ENCODE measurements around the gene RELN.

Gene RELN

GRCh38 chr7:103879411-103879810 lies 110.0 kb downstream of the RELN start:
- no peak for TF ChIP-seq ZNF274 (IDR thresholded peaks at IDR 0.05; ENCODE audit: low read depth, low read length)

DNA sequence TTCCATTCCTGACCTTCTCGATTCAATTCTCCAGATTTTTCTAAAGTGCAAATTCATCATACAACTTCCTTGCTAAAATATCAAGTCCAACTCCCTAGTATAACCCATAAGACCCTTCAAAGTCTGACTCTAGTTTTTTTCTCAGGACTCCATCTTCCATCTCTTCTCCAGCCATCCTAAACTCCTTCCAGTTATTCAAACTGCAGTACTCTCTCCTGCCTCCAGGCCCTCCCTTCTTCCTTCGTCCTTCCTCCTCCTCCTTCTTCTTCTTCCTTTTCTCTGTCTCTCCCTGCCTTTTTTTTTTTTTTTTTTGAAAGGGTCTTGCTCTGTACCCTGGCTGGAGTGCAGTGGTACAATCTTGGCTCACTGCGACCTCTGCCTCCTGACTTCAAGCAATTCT lies 111.9 kb downstream of the RELN start:
- TF ChIP-seq ZNF274 (IDR thresholded peaks at IDR 0.05; ENCODE audit: low read depth, low read length), result no peak
- H3K4me3 ChIP-seq (ENCODE audit: low read length), result no peak overlapping the region

More at GRCh38 chr7:103879411-103879810, 110.0 kb downstream of the RELN start:
- H3K4me3 ChIP-seq (ENCODE audit: low read length), result no peak overlapping the region

DNA sequence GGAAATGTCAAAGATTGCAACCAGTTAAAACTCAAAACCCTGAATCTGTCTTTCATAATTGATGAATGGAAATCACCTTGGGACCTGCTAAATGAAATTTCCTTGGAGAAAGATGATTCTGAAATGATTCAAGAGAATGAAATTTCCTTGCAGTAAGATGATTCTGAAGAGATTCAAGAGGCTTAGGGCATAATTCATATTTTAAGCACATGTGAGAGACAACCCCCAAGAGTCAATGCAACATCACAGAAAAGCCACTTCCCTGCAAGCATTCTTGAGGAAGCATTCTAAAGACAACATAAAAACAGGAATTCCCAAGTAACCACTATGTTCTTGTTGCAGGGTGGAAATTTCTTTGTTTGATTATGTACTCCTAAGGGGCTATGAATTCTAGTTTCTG lies 113.7 kb downstream of the RELN start:
- no peak overlapping the region for H3K4me3 ChIP-seq (ENCODE audit: low read length)
- TF ChIP-seq ZNF274 (IDR thresholded peaks at IDR 0.05; ENCODE audit: low read depth, low read length), result no peak

DNA sequence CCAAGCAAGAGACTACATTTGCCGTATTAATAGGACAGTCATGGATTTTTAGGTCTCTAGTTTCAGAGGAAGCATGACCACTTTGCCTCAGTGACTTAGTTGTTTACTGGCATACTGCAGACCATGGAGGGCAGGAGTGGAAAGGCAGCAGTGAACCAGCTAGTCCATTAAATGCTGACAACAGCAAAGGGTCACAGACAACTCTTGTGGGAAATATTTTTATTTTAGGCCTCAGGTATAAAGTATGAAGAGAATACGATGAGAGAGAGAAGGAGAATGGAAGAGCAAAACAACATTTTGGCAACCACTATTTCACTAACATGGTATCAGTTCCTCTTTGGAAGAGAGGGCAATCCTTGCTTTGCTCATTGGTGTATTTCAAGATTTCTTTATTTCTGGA lies 118.0 kb downstream of the RELN start:
- TF ChIP-seq ZNF274 (IDR thresholded peaks at IDR 0.05; ENCODE audit: low read depth, low read length), result no peak
- H3K4me3 ChIP-seq (ENCODE audit: low read length), result no peak overlapping the region

- TF ChIP-seq ZNF274 (IDR thresholded peaks at IDR 0.05; ENCODE audit: low read depth, low read length), result no peak
Measured at GRCh38 chr7:103870664-103871063, 118.8 kb downstream of the RELN start.

GRCh38 chr7:103867874-103868273 lies 121.6 kb downstream of the RELN start:
- no peak overlapping the region for H3K4me3 ChIP-seq (ENCODE audit: low read length)
- no peak for TF ChIP-seq ZNF274 (IDR thresholded peaks at IDR 0.05; ENCODE audit: low read depth, low read length)

More at GRCh38 chr7:103870664-103871063, 118.8 kb downstream of the RELN start:
- no peak overlapping the region for H3K4me3 ChIP-seq (ENCODE audit: low read length)

GRCh38 chr7:103866919-103867318 lies 122.5 kb downstream of the RELN start:
- H3K4me3 ChIP-seq (ENCODE audit: low read length), result no peak overlapping the region
- no peak for TF ChIP-seq ZNF274 (IDR thresholded peaks at IDR 0.05; ENCODE audit: low read depth, low read length)

GRCh38 chr7:103865442-103865841 lies 124.0 kb downstream of the RELN start:
- H3K4me3 ChIP-seq (ENCODE audit: low read length), result no peak overlapping the region
- TF ChIP-seq ZNF274 (IDR thresholded peaks at IDR 0.05; ENCODE audit: low read depth, low read length), result no peak

DNA sequence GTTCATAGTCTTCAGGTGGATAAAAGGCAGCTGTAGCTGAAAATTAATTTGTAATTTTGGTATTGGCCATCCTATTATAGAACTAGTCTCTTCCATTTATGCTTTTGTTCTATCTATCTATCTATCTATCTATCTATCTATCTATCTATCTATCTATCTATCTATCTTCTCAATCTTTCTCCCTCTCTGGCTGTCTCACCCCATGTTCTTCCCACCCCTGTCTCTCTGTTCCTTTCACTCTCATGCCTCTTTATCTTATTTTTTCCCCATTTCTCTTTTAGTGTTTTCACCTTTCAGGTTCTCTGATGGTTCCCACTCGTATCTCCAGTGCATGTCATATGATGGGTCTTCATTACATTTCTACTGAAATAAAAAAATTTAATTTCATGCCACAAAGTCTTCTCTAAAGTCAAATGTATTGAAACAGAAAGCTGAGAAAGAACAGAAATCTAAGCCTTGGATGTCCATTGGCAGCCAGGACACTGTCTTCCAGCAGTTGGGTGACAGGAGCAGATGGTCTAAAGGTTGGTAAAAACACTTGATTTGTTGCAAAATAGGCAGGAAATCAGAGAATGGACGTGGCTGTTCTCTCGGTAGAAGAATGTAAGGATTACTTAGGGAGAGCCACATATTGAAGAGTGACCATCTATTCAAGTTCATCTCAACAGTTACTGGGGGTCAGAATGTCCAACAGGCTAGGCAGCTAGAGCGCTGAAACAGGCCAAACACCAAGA lies 127.0 kb downstream of the RELN start:
- H3K4me3 ChIP-seq (ENCODE audit: low read length), result no peak overlapping the region
- no peak for TF ChIP-seq ZNF274 (IDR thresholded peaks at IDR 0.05; ENCODE audit: low read depth, low read length)

GRCh38 chr7:103859709-103860108 lies 129.7 kb downstream of the RELN start:
- TF ChIP-seq ZNF274 (IDR thresholded peaks at IDR 0.05; ENCODE audit: low read depth, low read length), result no peak
- H3K4me3 ChIP-seq (ENCODE audit: low read length), result no peak overlapping the region

DNA sequence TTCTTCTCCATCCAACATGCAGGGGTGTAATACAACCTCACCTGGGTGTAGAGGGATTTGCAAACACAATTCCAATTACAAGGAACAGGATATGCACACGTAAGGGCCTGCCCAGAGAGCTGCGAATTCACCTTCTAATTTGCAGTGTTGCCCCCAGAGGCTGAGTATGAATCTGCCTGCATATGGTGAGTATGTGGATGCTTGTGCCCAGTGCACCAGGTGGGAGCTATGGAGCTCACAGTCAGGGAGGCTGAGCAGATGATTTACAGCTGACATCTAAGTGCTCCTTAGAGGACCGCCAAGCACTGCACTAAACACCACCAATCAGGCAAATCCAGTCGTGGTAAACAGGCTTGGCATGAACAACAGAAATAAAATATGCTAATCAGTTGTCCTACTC lies 132.0 kb downstream of the RELN start:
- no peak for TF ChIP-seq ZNF274 (IDR thresholded peaks at IDR 0.05; ENCODE audit: low read depth, low read length)
- no peak overlapping the region for H3K4me3 ChIP-seq (ENCODE audit: low read length)

DNA sequence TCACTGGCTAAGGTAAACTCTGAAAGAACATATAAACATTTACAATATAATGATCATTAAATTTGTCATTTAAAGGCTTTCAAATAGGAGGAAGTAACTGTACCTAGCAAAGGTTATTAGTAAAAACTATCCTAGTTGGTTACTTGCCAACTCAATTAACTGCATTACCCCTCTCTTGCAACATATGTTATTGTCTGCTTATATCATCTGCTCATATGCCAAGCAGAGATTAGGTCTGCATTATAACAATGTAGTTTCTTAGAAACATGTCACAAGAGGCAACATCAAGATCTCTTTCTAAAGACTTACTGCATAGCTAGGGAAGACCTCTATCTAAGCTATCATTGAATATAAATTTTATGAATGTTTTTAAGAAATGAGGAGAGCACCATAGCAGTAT lies 132.5 kb downstream of the RELN start:
- no peak for TF ChIP-seq ZNF274 (IDR thresholded peaks at IDR 0.05; ENCODE audit: low read depth, low read length)
- no peak overlapping the region for H3K4me3 ChIP-seq (ENCODE audit: low read length)

- no peak overlapping the region for H3K4me3 ChIP-seq (ENCODE audit: low read length)
- no peak for TF ChIP-seq ZNF274 (IDR thresholded peaks at IDR 0.05; ENCODE audit: low read depth, low read length)
Measured at GRCh38 chr7:103855671-103856070, 133.8 kb downstream of the RELN start.

GRCh38 chr7:103854611-103855010 lies 134.8 kb downstream of the RELN start:
- H3K4me3 ChIP-seq (ENCODE audit: low read length), result no peak overlapping the region
- no peak for TF ChIP-seq ZNF274 (IDR thresholded peaks at IDR 0.05; ENCODE audit: low read depth, low read length)

DNA sequence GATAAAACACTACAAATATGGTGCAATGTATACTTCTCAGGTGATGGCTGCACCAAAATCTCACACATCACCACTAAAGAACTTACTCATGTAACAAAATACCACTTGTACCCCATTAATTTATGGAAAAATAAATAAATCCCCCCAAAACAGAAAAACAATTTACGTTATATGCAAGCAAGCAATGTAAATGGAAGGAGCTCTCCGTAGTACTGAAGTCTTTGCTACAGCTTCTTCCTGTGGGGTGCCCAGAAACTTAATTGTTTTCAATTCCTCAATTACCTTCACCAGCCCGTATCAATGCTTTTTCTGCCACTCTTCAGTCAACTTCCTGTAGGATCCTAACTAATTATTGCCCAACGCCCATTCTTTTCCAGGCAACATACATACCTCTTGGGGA lies 138.1 kb downstream of the RELN start:
- no peak overlapping the region for H3K4me3 ChIP-seq (ENCODE audit: low read length)
- TF ChIP-seq ZNF274 (IDR thresholded peaks at IDR 0.05; ENCODE audit: low read depth, low read length), result no peak
